Gastrocnemius medialis (tissue), 4 donors: ENCODE data around the gene CERKL.

Experiments
- POLR2A ChIP-seq, 2 donors: fragments of 450-650 bp; IDR thresholded peaks; one replicate each; pipeline ENCODE4 v1.6.1; 2017; ENCODE audit warnings: antibody characterized with exemption in 2 of 2, mild to moderate bottlenecking in 2 of 2, moderate library complexity in 2 of 2
- TF ChIP-seq, protein P1 (sequence below), 5 experiments: fragments of 450-650 bp in 3 of 5; fragments of 200-600 bp in 2 of 5; sonication (generic) in 2 of 5; IDR thresholded peaks in 4 of 5; conservative IDR thresholded peaks in 1 of 5; 1 replicate in 4 of 5; 2 replicates in 1 of 5; pipeline ENCODE4 v1.5.1; 2016 to 2019; ENCODE audit warnings: antibody characterized with exemption in 5 of 5, mild to moderate bottlenecking in 3 of 5, moderate library complexity in 3 of 5

GRCh38 chr2:181698223-181698622 lies 41.3 kb upstream of the CERKL start:
- TF ChIP-seq POLR2A (IDR thresholded peaks at IDR 0.05) = no peak
- TF ChIP-seq, protein P1, sequence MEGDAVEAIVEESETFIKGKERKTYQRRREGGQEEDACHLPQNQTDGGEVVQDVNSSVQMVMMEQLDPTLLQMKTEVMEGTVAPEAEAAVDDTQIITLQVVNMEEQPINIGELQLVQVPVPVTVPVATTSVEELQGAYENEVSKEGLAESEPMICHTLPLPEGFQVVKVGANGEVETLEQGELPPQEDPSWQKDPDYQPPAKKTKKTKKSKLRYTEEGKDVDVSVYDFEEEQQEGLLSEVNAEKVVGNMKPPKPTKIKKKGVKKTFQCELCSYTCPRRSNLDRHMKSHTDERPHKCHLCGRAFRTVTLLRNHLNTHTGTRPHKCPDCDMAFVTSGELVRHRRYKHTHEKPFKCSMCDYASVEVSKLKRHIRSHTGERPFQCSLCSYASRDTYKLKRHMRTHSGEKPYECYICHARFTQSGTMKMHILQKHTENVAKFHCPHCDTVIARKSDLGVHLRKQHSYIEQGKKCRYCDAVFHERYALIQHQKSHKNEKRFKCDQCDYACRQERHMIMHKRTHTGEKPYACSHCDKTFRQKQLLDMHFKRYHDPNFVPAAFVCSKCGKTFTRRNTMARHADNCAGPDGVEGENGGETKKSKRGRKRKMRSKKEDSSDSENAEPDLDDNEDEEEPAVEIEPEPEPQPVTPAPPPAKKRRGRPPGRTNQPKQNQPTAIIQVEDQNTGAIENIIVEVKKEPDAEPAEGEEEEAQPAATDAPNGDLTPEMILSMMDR (IDR thresholded peaks at IDR 0.05 in 4 of 5, conservative IDR thresholded peaks at IDR 0.05 in 1 of 5) = no peak
